Sigmoid colon (tissue), 7 donors: ENCODE measurements around the gene ANKRD6. TPM values are rescaled to one million over a fixed set of nuclear protein-coding genes. Genes with fewer than 3 reads are reported as not detected.

ENCODE experiments used
- DNase-seq: peaks from one replicate; pipeline ENCODE4 v3.0.0-alpha.2; 2019
- H3K27ac ChIP-seq, 4 donors: fragments of 200-600 bp; sonication (generic); one replicate each; pipeline ENCODE4 v1.5.1; 2016 to 2019; ENCODE audit warnings: mild to moderate bottlenecking in 1 of 4
- H3K27me3 ChIP-seq, 3 donors: fragments of 200-600 bp; sonication (generic); one replicate each; pipeline ENCODE4 v1.5.1; 2019; ENCODE audit warnings: mild to moderate bottlenecking in 1 of 3
- H3K36me3 ChIP-seq, 4 donors: fragments of 200-600 bp; sonication (generic); one replicate each; pipeline ENCODE4 v1.5.1; 2016 to 2019
- H3K4me1 ChIP-seq, 4 donors: fragments of 200-600 bp; sonication (generic); one replicate each; pipeline ENCODE4 v1.5.1; 2017 to 2019
- H3K4me3 ChIP-seq, 4 donors: fragments of 200-600 bp; sonication (generic); one replicate each; pipeline ENCODE4 v1.5.1; 2017 to 2019; ENCODE audit warnings: mild to moderate bottlenecking in 2 of 4, moderate library complexity in 1 of 4
- H3K9me3 ChIP-seq, 4 donors: fragments of 200-600 bp in 3 of 4; sonication (generic) in 3 of 4; one replicate each; pipeline versions ENCODE4 v1.5.1 to v1.6.1; 2013 to 2019
- EP300 ChIP-seq, 4 donors: sonication (generic); formaldehyde crosslinking; IDR thresholded peaks; one replicate each; pipeline ENCODE4 v1.6.1; 2017; ENCODE audit warnings: antibody characterized with exemption in 4 of 4
- POLR2A ChIP-seq, 2 donors: fragments of 450-650 bp; IDR thresholded peaks; one replicate each; pipeline ENCODE4 v1.6.1; 2016; ENCODE audit warnings: antibody characterized with exemption in 2 of 2, mild to moderate bottlenecking in 2 of 2, moderate library complexity in 2 of 2
- POLR2AphosphoS5 ChIP-seq, 4 donors: sonication (generic); formaldehyde crosslinking; IDR thresholded peaks; one replicate each; pipeline ENCODE4 v1.6.1; 2017; ENCODE audit warnings: antibody characterized with exemption in 4 of 4
- WGBS, 2 donors: extraction: QIAGEN DNeasy Blood & Tissue Kit; methylation state at CpG; one replicate each; pipeline ENCODE4 v1.1.7; 2013; 5-methylcytosine and 5-hydroxymethylcytosine counted together
- intact Hi-C: fragments of 100-400 bp; cut with DNase I; formaldehyde crosslinking; loops from one replicate; pipeline ENCODE4 v1.15.1; 2023
- polyA plus RNA-seq, 3 donors: library from polyadenylated mRNA; stranded (reverse); fragments of 200-250 nt; gene quantifications; one replicate each; pipeline ENCODE4 v1.2.3, GENCODE V29; 2013
- total RNA-seq, 4 donors: library from RNA; depleted of rRNA; stranded (reverse); fragments of >200 nt; gene quantifications; one replicate each; pipeline ENCODE4 v1.1.0, GENCODE V29; 2016
- TF ChIP-seq, protein P1 (sequence below), 4 experiments: fragments of 450-650 bp in 3 of 4; fragments of 200-600 bp in 1 of 4; IDR thresholded peaks; one replicate each; pipeline ENCODE4 v1.5.1; 2016 to 2019; ENCODE audit warnings: antibody characterized with exemption in 4 of 4, mild to moderate bottlenecking in 3 of 4, moderate library complexity in 2 of 4
- donor health status: healthy with polysubstance abuse.
- donor health status: Bipolar disorder and iron deficiency.
- donor health status: healthy.

Gene ANKRD6
- total and polyA plus RNA-seq, 7 donors: 1.7 to 21.6 (median 8.0) TPM

GRCh38 chr6:89655122-89655521 lies 222.2 kb downstream of the ANKRD6 start:
- intact Hi-C loops: no loop called here
- H3K27me3 ChIP-seq: no peaks in the 10 kb centered on the region
- H3K4me3 ChIP-seq: no peak overlapping the region
- no peaks in the 10 kb centered on the region for H3K9me3 ChIP-seq
- no peaks in the 10 kb centered on the region for H3K4me1 ChIP-seq
- TF ChIP-seq, protein P1, sequence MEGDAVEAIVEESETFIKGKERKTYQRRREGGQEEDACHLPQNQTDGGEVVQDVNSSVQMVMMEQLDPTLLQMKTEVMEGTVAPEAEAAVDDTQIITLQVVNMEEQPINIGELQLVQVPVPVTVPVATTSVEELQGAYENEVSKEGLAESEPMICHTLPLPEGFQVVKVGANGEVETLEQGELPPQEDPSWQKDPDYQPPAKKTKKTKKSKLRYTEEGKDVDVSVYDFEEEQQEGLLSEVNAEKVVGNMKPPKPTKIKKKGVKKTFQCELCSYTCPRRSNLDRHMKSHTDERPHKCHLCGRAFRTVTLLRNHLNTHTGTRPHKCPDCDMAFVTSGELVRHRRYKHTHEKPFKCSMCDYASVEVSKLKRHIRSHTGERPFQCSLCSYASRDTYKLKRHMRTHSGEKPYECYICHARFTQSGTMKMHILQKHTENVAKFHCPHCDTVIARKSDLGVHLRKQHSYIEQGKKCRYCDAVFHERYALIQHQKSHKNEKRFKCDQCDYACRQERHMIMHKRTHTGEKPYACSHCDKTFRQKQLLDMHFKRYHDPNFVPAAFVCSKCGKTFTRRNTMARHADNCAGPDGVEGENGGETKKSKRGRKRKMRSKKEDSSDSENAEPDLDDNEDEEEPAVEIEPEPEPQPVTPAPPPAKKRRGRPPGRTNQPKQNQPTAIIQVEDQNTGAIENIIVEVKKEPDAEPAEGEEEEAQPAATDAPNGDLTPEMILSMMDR (IDR thresholded peaks at IDR 0.05): no peak
- TF ChIP-seq POLR2A (IDR thresholded peaks at IDR 0.05) (no peak), EP300 (IDR thresholded peaks at IDR 0.05) (no peak), POLR2AphosphoS5 (IDR thresholded peaks at IDR 0.05) (no peak)
- 94 to 96% methylated on average over 2 of the region's 2 CpGs for WGBS, 2 donors
- H3K27ac ChIP-seq: no peak overlapping the region
- DNase-seq: no peak
- peaks cover 14 to 96% (median 29%) of the 10 kb centered on the region in 4 donors for H3K36me3 ChIP-seq

DNA sequence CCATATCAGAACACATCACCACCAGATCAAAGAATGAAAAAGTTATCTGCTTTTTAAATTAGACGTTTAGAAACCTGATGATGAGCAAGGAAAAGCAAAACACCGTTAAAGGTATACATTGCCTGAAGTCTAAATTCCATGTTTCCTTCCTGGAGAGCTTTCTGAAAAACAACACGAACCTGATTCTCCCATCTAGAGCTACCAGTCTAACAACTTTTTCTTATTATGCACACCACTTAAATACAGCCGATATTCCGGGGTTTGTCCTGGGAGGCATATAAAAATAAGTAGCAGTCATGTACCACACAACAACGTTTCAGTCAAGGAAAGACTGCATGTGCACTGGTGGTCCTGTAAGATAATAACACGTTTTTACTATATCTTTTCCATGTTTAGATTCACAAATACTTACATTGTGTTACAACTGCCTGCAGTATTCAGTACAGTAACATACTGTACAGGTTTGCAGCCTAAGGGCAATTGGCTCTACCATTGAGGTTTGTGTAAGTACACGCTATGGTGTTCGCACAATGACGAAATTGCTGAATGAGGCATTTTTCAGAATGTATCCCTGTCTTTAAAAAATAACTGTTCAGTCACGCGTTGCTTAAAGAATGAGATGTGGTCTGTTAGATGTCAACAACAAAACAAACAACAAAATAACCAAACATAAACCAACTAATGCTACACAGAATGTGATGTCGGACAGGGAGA lies 224.7 kb downstream of the ANKRD6 start:
- Histone ChIP-seq H3K4me3 (no peak overlapping the region), H3K27ac (no peak overlapping the region), H3K27me3 (no peaks in the 10 kb centered on the region), H3K9me3 (no peaks in the 10 kb centered on the region), H3K36me3 (peaks cover 23 to 98% (median 38%) of the 10 kb centered on the region in 4 donors), H3K4me1 (no peaks in the 10 kb centered on the region)
- intact Hi-C loops: no loop called here
- DNase-seq: no peak
- WGBS, 2 donors: 60 to 86% methylated on average over 13 of the region's 13 CpGs
- TF ChIP-seq, protein P1 (IDR thresholded peaks at IDR 0.05): no peak
- no peak for TF ChIP-seq EP300 (IDR thresholded peaks at IDR 0.05)
- TF ChIP-seq POLR2A (IDR thresholded peaks at IDR 0.05): no peak
- TF ChIP-seq POLR2AphosphoS5 (IDR thresholded peaks at IDR 0.05): no peak

GRCh38 chr6:89660981-89661380 lies 228.0 kb downstream of the ANKRD6 start:
- no peak for DNase-seq
- H3K4me1 ChIP-seq: no peaks in the 10 kb centered on the region
- no peaks in the 10 kb centered on the region for H3K27me3 ChIP-seq
- H3K27ac ChIP-seq: no peak overlapping the region
- no peak overlapping the region for H3K4me3 ChIP-seq
- H3K36me3 ChIP-seq: peaks cover 17 to 98% (median 40%) of the 10 kb centered on the region in 4 donors
- H3K9me3 ChIP-seq: no peaks in the 10 kb centered on the region
- 93 to 96% methylated on average over 4 of the region's 4 CpGs for WGBS, 2 donors
- intact Hi-C loops: no loop called here
- TF ChIP-seq EP300 (IDR thresholded peaks at IDR 0.05) (no peak), POLR2AphosphoS5 (IDR thresholded peaks at IDR 0.05) (no peak)

DNA sequence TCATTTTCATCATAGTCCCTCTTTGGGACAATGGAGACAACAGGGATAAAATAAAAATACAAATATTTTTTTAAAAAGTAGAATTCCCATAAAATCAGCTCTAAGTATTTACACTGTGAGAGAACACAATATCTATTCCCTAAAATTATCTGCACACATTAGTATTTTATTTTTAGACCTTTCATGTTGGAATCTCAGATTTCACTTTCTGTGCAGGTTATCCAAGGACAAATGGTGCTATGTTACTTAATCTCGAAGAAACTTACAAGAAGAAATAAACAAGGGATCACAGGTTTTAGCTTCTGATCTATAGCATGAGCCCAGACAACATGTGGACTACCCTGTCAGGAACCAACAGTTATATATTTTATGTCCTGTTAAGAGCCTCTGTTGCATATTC lies 228.6 kb downstream of the ANKRD6 start:
- Histone ChIP-seq H3K9me3 (no peaks in the 10 kb centered on the region), H3K4me3 (no peak overlapping the region), H3K27me3 (no peaks in the 10 kb centered on the region), H3K27ac (no peak overlapping the region), H3K4me1 (no peaks in the 10 kb centered on the region), H3K36me3 (peaks cover 17 to 98% (median 43%) of the 10 kb centered on the region in 4 donors)
- no peak for DNase-seq
- intact Hi-C loops: no loop called here
- WGBS, 2 donors: 97% methylated on average over 1 of the region's 1 CpG
- TF ChIP-seq POLR2AphosphoS5 (IDR thresholded peaks at IDR 0.05) (no peak), POLR2A (IDR thresholded peaks at IDR 0.05) (no peak), EP300 (IDR thresholded peaks at IDR 0.05) (no peak)
- TF ChIP-seq, protein P1 (IDR thresholded peaks at IDR 0.05): no peak

DNA sequence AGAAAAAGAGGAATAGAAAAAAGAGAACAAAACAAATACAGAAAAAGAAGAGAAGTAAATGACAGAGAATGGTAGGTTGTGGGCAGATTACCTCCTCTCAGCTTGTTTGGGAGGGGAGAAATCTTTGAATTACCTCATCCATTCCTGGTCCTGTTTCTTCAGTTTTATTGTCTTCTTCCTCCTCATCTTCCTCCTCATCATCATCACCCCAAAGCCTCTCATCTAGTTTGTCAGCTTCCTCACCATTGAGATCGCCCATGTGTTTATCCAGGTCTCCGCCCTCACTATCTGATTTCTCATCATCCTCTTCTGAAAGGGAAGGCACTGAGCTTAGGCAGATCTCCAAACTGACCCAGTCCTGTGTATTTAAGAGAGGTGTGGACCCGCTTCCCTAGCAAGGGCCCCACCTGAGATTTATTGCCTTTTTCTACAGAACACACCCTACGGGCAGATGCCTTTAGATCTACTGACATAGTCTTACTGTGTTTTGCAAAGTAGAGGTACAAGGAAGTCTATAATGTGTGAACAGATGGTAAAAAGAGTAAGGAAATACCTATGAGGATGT lies 229.8 kb downstream of the ANKRD6 start:
- TF ChIP-seq POLR2AphosphoS5 (IDR thresholded peaks at IDR 0.05) (no peak), POLR2A (IDR thresholded peaks at IDR 0.05) (no peak), EP300 (IDR thresholded peaks at IDR 0.05) (no peak)
- TF ChIP-seq, protein P1 (IDR thresholded peaks at IDR 0.05): no peak
- Histone ChIP-seq H3K27me3 (no peaks in the 10 kb centered on the region), H3K9me3 (no peaks in the 10 kb centered on the region), H3K4me3 (no peak overlapping the region), H3K4me1 (no peaks in the 10 kb centered on the region), H3K27ac (no peak overlapping the region), H3K36me3 (peaks cover 17 to 98% (median 36%) of the 10 kb centered on the region in 4 donors)
- 26 to 74% methylated on average over 4 of the region's 4 CpGs for whole genome bisulfite sequencing, 2 donors
- intact Hi-C loops: no loop called here
- no peak for DNase-seq
